Caco-2 (cell line): ENCODE measurements around the gene RD3L. TPM values are rescaled to one million over a fixed set of nuclear protein-coding genes. Genes with fewer than 3 reads are reported as not detected.

Experiments
- Bru-seq: library from RNA; stranded (reverse); fragments of 400-500 nt; gene quantifications from one replicate; lab custom pipeline; 2021; lab: Mats Ljungman, UMichigan
- BruChase-seq, 2 experiments: library from RNA; stranded (reverse); fragments of 400-500 nt; gene quantifications; one replicate each; lab custom pipeline; 2021; lab: Mats Ljungman, UMichigan
- BruUV-seq: library from RNA; stranded (reverse); fragments of 400-500 nt; replicated peaks from 2 replicates; lab custom pipeline; 2021; lab: Mats Ljungman, UMichigan
- CTCF ChIA-PET: fragments of 300-600 bp; sonication (Branson Sonifier 250); formaldehyde crosslinking; loops from one replicate; lab custom pipeline; 2022; ENCODE audit warnings: antibody characterized with exemption; lab: Charles Lee
- POLR2A ChIA-PET: fragments of 300-600 bp; sonication (Branson Sonifier 250); formaldehyde crosslinking; loops from one replicate; lab custom pipeline; 2022; ENCODE audit warnings: antibody characterized with exemption; lab: Charles Lee
- DNase-seq, 2 experiments: peaks; one replicate each; pipeline versions ENCODE4 v3.0.0 to v3.0.0-alpha.2; 2020 to 2022
- H3K27me3 ChIP-seq: replicated peaks from 2 replicates; pipeline ENCODE4 v1.6.0; 2011; ENCODE audit warnings: low read length; ENCODE audit not compliant: control insufficient read depth, insufficient read depth
- H3K36me3 ChIP-seq: 2 replicates; pipeline ENCODE4 v1.5.1; 2011; ENCODE audit warnings: low read length; ENCODE audit not compliant: control insufficient read depth, insufficient read depth
- H3K4me1 ChIP-seq: fragments of 250-450 bp; sonication (Bioruptor Pico); 2 replicates; pipeline ENCODE4 v1.5.1; 2020; ENCODE audit warnings: mild to moderate bottlenecking
- H3K4me3 ChIP-seq: 2 replicates; pipeline ENCODE4 v1.5.1; 2011; ENCODE audit warnings: low read depth, mild to moderate bottlenecking, control low read depth, low read length
- H3K9me3 ChIP-seq: fragments of 250-450 bp; sonication (Bioruptor Pico); 2 replicates; pipeline ENCODE4 v1.5.1; 2020; ENCODE audit warnings: mild to moderate bottlenecking, moderate library complexity
- H3K27ac Mint-ChIP-seq: one replicate; pipeline ENCODE4 v1.8.0; 2022; ENCODE audit warnings: mixed read lengths; ENCODE audit not compliant: unreplicated experiment
- H3K27me3 Mint-ChIP-seq: one replicate; pipeline ENCODE4 v1.8.0; 2022; ENCODE audit warnings: mixed read lengths; ENCODE audit not compliant: insufficient read depth, unreplicated experiment
- H3K36me3 Mint-ChIP-seq: one replicate; pipeline ENCODE4 v1.8.0; 2022; ENCODE audit warnings: mild to moderate bottlenecking, mixed read lengths; ENCODE audit not compliant: insufficient read depth, unreplicated experiment
- H3K4me1 Mint-ChIP-seq: one replicate; pipeline ENCODE4 v1.8.0; 2022; ENCODE audit warnings: low read depth, mixed read lengths; ENCODE audit not compliant: unreplicated experiment
- H3K4me3 Mint-ChIP-seq: one replicate; pipeline ENCODE4 v1.8.0; 2022; ENCODE audit warnings: mild to moderate bottlenecking, moderate library complexity, mixed read lengths; ENCODE audit not compliant: unreplicated experiment
- H3K9me3 Mint-ChIP-seq: one replicate; pipeline ENCODE4 v1.8.0; 2022; ENCODE audit warnings: mixed read lengths; ENCODE audit not compliant: unreplicated experiment
- intact Hi-C: fragments of 100-400 bp; cut with micrococcal nuclease; formaldehyde crosslinking; loops from one replicate; pipeline ENCODE4 v1.10.0; 2022; ENCODE audit not compliant: unreplicated experiment
- long read RNA-seq: library from polyadenylated mRNA; stranded (forward); transcript quantifications from one replicate; pipeline ENCODE4 v2.0.0, GENCODE V29; 2022
- total RNA-seq: library from RNA; stranded (reverse); gene quantifications from 2 replicates; pipeline ENCODE4 v1.2.3, GENCODE V29; 2022
- TF ChIP-seq, protein P1 (sequence below), 2 experiments: fragments of 200-600 bp in 1 of 2; IDR thresholded peaks; 1 replicate in 1 of 2; 2 replicates in 1 of 2; pipeline versions ENCODE4 v1.5.1 to v1.8.0; 2011 to 2022; ENCODE audit warnings: antibody characterized with exemption in 1 of 2, control low read depth in 1 of 2, inconsistent platforms in 1 of 2, low read depth in 1 of 2, low read length in 1 of 2, mild to moderate bottlenecking in 1 of 2, moderate library complexity in 1 of 2; ENCODE audit not compliant: insufficient read depth in 1 of 2, severe bottlenecking in 1 of 2, unreplicated experiment in 1 of 2

RD3L gene
- total RNA-seq (not detected in 2 replicates), Bru-seq, nascent RNA (not detected), BruChase-seq, experiment 1, labeled RNA remaining after a 2-hour chase (not detected), BruChase-seq, experiment 2, labeled RNA remaining after a 6-hour chase (not detected)
- long read RNA-seq, result 0 reads

DNA sequence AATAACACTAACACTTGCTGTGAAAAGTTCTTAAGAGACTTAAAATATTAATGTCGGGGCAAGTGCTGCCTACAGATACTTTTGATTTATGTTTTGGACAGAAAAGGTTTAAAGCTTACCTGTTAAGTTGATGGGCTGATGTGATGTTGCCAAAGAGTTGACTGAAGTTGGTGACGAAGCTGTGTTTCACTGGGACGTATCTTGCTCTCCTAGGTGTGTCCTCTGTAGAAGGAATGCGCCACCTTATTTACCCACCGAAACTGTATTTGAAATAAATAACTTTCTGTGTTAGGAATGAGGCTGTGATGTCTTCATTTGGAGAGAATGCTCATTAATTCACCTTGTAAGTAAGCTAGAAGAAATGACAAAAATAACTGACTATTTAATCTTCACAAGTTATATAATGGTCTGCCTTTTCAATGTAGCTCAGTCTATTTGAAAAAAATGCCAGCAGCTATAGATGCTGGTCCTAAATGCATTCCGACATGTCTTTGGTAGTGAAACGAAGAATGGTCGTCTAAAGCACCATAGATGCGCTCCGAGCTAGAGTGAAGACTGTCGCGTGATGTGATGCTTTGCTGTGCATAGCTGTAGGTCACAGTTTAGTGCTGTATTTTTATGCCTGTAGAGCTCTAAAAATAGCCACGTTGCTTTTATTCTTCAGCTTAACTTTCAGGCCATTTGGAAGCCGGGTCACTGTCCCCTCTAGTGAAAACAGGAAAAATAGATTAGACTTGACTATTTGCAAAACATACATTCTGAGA is at the start of gene RD3L:
RD3L (minus strand) TSS at position 557 of the 764 bp plus-strand sequence. CDS start 834 bp downstream, outside the sequence.
- Histone ChIP-seq H3K4me1 (no peaks in the 10 kb centered on the region), H3K4me3 (no peak within 1 kb of the TSS), H3K27me3 (no peaks in the 10 kb centered on the region), H3K36me3 (no peaks in the 10 kb centered on the region), H3K9me3 (no peaks in the 10 kb centered on the region)
- no peak within 1 kb of the TSS for H3K27ac Mint-ChIP-seq
- H3K27me3 Mint-ChIP-seq, result peaks cover 7% of the 10 kb centered on the region
- intact Hi-C loops, result no loop called here
- no peak for DNase-seq
- ChIA-PET POLR2A (no interaction called here), CTCF (interaction anchor here (0.7 kb wide), 1 partner anchor 32 kb away, joined by 3 read pairs; no protein-coding TSS in a partner anchor)
- H3K9me3 Mint-ChIP-seq, result no peaks in the 10 kb centered on the region
- no peaks in the 10 kb centered on the region for H3K4me1 Mint-ChIP-seq
- no peak within 1 kb of the TSS for H3K4me3 Mint-ChIP-seq
- TF ChIP-seq, protein P1, sequence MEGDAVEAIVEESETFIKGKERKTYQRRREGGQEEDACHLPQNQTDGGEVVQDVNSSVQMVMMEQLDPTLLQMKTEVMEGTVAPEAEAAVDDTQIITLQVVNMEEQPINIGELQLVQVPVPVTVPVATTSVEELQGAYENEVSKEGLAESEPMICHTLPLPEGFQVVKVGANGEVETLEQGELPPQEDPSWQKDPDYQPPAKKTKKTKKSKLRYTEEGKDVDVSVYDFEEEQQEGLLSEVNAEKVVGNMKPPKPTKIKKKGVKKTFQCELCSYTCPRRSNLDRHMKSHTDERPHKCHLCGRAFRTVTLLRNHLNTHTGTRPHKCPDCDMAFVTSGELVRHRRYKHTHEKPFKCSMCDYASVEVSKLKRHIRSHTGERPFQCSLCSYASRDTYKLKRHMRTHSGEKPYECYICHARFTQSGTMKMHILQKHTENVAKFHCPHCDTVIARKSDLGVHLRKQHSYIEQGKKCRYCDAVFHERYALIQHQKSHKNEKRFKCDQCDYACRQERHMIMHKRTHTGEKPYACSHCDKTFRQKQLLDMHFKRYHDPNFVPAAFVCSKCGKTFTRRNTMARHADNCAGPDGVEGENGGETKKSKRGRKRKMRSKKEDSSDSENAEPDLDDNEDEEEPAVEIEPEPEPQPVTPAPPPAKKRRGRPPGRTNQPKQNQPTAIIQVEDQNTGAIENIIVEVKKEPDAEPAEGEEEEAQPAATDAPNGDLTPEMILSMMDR (IDR thresholded peaks at IDR 0.05; ENCODE audit: insufficient read depth in 1 of 2, low read depth in 1 of 2, low read length in 1 of 2, severe bottlenecking in 1 of 2, unreplicated experiment in 1 of 2), result no peak
- no TSS peak for BruUV-seq
- H3K36me3 Mint-ChIP-seq, result no peaks in the 10 kb centered on the region

DNA sequence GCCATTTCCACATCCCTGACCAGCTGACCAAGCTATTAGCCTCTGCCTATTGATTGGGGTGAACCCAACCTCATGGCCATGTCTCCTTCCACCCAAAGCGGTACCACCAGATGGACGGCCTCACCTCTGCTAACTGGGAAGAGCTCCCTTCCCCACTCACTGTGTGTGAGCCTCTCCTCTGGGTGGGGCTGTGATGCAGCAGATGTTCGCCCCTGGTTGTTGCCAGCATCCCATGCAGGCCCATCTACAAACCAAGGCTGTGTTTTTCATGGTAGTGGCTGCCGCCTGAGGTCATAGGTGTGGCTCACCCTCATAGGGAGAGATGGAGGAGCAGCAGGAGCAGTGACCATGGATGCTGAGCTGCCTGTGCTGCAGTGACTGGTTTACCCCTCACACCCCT is 47.6 kb upstream of the RD3L start:
- H3K9me3 ChIP-seq, result no peaks in the 10 kb centered on the region
- peaks cover 11% of the 10 kb centered on the region for H3K9me3 Mint-ChIP-seq
- no peak overlapping the region for H3K27ac Mint-ChIP-seq
- H3K4me3 Mint-ChIP-seq, result no peak overlapping the region
- TF ChIP-seq, protein P1 (IDR thresholded peaks at IDR 0.05; ENCODE audit: insufficient read depth in 1 of 2, low read depth in 1 of 2, low read length in 1 of 2, severe bottlenecking in 1 of 2, unreplicated experiment in 1 of 2), result no peak
- H3K4me1 Mint-ChIP-seq, result no peaks in the 10 kb centered on the region
- intact Hi-C loops, result no loop called here
- H3K36me3 Mint-ChIP-seq, result no peaks in the 10 kb centered on the region
- ChIA-PET CTCF (no interaction called here), POLR2A (no interaction called here)
- no peak for DNase-seq
- peaks cover 7% of the 10 kb centered on the region for H3K27me3 Mint-ChIP-seq
- no TSS peak for BruUV-seq
- H3K4me3 ChIP-seq, result no peak overlapping the region
- H3K27me3 ChIP-seq, result no peaks in the 10 kb centered on the region
- H3K36me3 ChIP-seq, result no peaks in the 10 kb centered on the region
- no peaks in the 10 kb centered on the region for H3K4me1 ChIP-seq

DNA sequence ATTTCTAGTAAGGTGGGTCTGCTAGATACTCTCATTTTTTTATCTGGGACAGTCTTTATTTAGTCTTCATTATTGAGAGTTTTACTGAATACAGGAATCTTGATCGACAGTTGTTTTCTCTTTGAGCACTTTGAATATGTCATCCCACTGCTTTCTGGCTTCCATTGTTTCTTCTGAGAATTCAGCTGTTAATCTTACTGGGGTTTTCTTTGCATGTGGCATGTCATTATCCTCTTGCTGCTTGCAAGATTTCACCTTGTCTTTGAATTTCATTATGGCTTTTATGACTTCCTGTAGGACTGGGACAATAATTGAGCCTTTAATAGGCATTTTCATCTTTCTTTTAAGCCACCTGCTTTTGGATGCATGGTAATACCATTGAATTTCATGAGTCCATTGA is 46.7 kb upstream of the RD3L start:
- Mint-ChIP-seq H3K9me3 (peaks cover 11% of the 10 kb centered on the region), H3K4me3 (no peak overlapping the region), H3K27ac (no peak overlapping the region), H3K36me3 (no peaks in the 10 kb centered on the region), H3K4me1 (no peaks in the 10 kb centered on the region), H3K27me3 (peaks cover 7% of the 10 kb centered on the region)
- H3K9me3 ChIP-seq, result no peaks in the 10 kb centered on the region
- ChIA-PET POLR2A (no interaction called here), CTCF (no interaction called here)
- no peaks in the 10 kb centered on the region for H3K4me1 ChIP-seq
- no TSS peak for BruUV-seq
- TF ChIP-seq, protein P1 (IDR thresholded peaks at IDR 0.05; ENCODE audit: insufficient read depth in 1 of 2, low read depth in 1 of 2, low read length in 1 of 2, severe bottlenecking in 1 of 2, unreplicated experiment in 1 of 2), result no peak
- no peaks in the 10 kb centered on the region for H3K36me3 ChIP-seq
- no peak for DNase-seq
- no peaks in the 10 kb centered on the region for H3K27me3 ChIP-seq
- H3K4me3 ChIP-seq, result no peak overlapping the region
- intact Hi-C loops, result no loop called here
